GM12891 (cell line): ENCODE data around the gene ZNF248. TPM values are rescaled to one million over a fixed set of nuclear protein-coding genes. Genes with fewer than 3 reads are reported as not detected.

Source experiments
- DNase-seq: peaks from one replicate; pipeline ENCODE4 v3.0.0; 2011; ENCODE audit warnings: low spot score; ENCODE audit not compliant: insufficient read length
- FAIRE-seq: peaks from 2 replicates; lab custom pipeline; 2011; peaks lifted over from hg19 to GRCh38; lab: Jason Lieb, UNC
- PAX5 ChIP-seq: IDR thresholded peaks from 2 replicates; pipeline ENCODE4 v1.6.1; 2011; ENCODE audit warnings: low read length, moderate library complexity, mild to moderate bottlenecking; ENCODE audit not compliant: insufficient read depth, severe bottlenecking
- POLR2A ChIP-seq: IDR thresholded peaks from 2 replicates; pipeline ENCODE4 v1.6.1; 2011; ENCODE audit warnings: low read depth, low read length, control low read depth
- POLR2AphosphoS5 ChIP-seq: IDR thresholded peaks from 2 replicates; pipeline ENCODE4 v1.6.1; 2011; ENCODE audit warnings: low read depth, low read length, control low read depth
- POU2F2 ChIP-seq: IDR thresholded peaks from 2 replicates; pipeline ENCODE4 v1.6.1; 2011; ENCODE audit warnings: low read depth, mild to moderate bottlenecking, control low read depth, low read length, moderate library complexity
- SPI1 ChIP-seq: IDR thresholded peaks from 2 replicates; pipeline ENCODE4 v1.6.1; 2011; ENCODE audit warnings: low read depth, low read length, control low read depth
- TAF1 ChIP-seq: IDR thresholded peaks from 2 replicates; pipeline ENCODE4 v1.6.1; 2011; ENCODE audit warnings: low read depth, low read length, control low read depth
- polyA plus RNA-seq: library from polyadenylated mRNA; unstranded; fragments of >200 nt; gene quantifications from one replicate; pipeline ENCODE4 v1.2.1, GENCODE V29; 2012; ENCODE audit warnings: low read depth, missing spikeins, inconsistent platforms; ENCODE audit not compliant: missing spikeins

The ZNF248 gene
- 5.9 TPM for polyA plus RNA-seq

DNA sequence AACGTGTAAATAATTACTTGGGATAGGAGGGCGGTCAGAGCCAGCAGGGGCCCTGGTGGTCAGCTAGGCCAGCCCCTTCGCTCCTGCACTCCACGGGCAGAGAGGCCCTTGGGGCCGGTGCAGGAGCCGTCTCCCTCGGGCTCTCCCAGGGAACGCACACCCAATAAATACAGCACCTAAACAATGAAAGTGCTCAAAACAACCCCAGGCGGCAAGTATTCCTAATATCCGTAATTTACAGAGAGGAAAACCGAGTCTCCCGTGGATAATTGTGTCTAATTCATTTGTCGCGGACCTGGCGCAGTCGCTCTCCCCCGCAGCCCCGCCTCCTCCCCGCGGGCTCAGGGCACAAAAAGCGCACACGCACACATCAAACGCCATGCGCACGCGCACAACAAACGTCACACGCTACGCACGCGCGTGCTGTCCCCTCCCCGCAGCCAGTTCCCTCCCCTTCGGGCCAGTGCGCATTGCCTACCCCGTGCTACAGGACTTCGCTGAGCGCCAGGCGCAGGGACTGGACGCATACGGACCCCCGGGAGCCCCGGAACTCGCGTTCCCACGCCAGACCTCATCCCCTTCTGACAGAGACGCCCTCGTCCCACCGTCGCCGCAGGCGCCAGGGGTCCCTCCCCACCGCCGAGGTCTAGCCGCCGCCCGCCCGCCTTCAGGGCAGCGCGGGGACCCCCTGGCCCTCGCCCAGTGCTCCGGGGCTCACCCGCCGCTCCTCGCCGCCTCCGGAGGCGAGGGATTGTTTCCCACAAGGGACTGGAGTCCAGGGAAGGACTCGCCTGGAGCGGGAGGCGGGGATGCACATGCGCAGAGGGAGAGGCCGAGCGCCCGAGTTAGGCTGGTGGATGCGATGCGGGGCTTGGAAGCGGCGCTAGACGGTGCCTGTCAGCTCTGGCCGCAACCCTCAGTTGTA, at the start of gene ZNF248:
TSS of gene ZNF248 (minus strand) at position 324 of the 925 bp plus-strand sequence. CDS start 1,300 bp downstream, outside the sequence.
- FAIRE-seq (peak; percentile 100), DNase-seq (peak; percentile 81)
- TF ChIP-seq TAF1 (peak; percentile 95), PAX5 (no peak), POLR2A (peak; percentile 98), POU2F2 (peak; percentile 53; the same call in 1 of the 2 replicates), SPI1 (peak; percentile 50; the same call in 1 of the 2 replicates), POLR2AphosphoS5 (peak; percentile 98)

DNA sequence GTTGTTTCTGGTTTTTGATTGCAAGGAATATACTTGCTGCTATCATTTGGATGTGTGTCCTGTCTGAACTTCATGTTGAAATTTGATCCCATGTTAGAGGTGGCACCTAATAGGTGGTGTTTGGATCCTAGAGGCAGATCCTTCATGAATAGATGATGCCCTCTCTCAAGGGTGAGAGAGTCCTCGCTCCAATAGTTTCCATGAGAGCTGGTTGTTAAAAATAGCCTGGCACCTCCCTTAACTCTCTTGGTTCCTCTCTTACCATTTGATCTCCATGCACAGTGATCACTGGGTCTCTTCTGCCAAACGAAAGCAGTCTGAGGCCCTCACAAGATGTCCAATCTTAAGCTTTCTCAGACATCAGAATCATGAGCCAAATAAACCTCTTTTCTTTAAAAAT, 49.0 kb upstream of the ZNF248 start:
- FAIRE-seq = no peak
- no peak for DNase-seq
- TF ChIP-seq SPI1 (no peak), POLR2A (no peak), PAX5 (no peak), POLR2AphosphoS5 (no peak), TAF1 (no peak), POU2F2 (no peak)

DNA sequence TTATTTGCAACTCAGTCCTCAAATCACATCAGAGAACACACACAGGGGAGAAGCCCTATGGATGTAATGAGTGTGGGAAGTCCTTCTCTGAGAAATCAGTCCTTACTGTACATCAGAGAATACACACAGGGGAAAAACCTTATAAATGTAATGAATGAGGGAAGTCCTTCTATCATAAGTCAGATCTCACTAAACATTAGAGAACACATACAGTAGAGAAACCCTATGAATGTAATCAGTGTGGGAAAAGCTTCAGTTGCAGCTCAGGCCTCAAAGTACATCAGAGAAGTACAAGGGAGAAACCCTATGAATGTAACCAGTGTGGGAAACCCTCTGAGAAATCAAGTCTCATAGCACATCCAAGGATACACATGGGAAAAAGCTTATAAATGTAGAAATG, 39.0 kb upstream of the ZNF248 start:
- no peak for FAIRE-seq
- TF ChIP-seq PAX5 (no peak), TAF1 (no peak), POLR2A (no peak), SPI1 (no peak), POLR2AphosphoS5 (no peak), POU2F2 (no peak)
- no peak for DNase-seq

DNA sequence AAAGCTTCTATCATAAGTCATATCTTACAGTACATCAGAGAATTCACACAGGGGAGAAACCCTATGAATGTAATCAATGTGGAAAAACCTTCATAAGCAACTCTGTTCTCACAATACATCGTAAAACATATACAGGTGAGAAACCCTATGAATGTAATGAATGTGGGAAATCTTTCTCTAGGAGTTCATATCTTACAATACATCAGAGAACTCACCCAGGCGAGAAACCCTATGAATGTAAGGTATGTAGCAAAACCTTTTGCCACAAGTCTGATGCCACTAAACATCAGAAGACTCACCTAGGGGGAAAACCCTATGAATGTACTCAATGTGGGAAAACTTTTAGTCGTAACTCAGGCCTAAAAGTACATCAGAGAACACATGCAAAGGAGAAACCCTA, 38.3 kb upstream of the ZNF248 start:
- no peak for TF ChIP-seq PAX5
- FAIRE-seq (no peak), DNase-seq (no peak)

DNA sequence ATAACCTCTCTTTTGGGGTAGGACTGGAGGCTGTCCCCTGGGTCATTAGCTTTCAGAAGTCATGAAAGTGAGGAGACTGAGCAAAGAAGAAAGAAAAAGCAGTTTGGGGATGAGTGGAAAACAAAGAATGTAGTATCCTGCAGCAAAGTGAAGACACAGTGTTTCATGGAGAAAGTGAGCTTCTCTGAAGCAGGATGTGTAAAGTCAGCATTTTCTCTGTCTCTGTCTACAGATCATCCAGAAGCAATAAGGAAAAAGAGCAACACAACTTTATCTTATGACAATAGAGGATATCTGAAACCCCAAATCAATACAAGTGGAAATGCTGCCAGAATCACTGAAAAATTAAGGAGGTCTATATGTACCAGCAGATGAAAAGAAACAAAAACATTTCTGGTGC, 28.4 kb upstream of the ZNF248 start:
- DNase-seq (no peak), FAIRE-seq (no peak)
- TF ChIP-seq POLR2AphosphoS5 (no peak), POLR2A (no peak), POU2F2 (no peak), TAF1 (no peak), SPI1 (no peak), PAX5 (no peak)

DNA sequence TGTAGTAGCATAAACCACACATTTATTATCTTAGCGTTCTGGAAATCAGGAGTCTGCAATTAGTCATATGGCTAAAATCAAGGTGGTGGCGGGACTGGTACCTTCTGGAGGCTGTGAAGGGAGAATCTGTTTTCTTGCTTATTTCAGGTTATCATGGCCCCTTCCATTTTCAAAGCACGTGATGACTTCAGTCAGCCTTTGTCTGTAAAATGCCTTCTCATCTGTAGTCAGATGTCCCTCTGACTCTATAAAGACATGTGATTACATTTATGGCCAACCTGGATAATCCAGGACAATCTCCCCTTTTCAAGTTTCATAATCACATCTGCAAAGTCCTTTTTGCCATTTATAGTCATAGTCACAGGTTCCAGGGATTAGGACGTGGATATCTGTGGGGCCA, 15.5 kb upstream of the ZNF248 start:
- TF ChIP-seq POLR2A (no peak), POLR2AphosphoS5 (no peak), POU2F2 (no peak), SPI1 (no peak), TAF1 (no peak), PAX5 (no peak)
- DNase-seq = no peak
- no peak for FAIRE-seq

DNA sequence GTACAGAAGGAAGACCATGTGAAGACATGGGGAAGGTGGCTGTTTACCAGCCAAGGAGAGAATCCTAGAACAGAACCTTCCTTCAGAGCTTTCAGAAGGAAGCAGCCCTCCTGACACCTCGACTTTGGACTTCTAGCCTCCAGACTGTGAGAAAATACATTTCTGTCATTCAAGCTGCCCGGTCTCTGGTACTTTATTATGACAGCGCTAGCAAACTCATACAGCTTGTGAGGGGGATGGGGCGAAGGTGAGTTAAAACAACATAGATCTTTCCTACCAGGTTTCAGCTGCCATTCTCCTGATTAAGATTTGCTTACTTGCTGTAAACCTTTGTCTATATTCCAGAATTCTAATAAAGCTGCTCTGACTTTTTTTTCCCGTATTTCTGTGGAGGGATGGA, 14.9 kb upstream of the ZNF248 start:
- DNase-seq (no peak), FAIRE-seq (no peak)
- TF ChIP-seq PAX5 (no peak), SPI1 (no peak), TAF1 (no peak), POU2F2 (no peak), POLR2AphosphoS5 (no peak), POLR2A (no peak)

DNA sequence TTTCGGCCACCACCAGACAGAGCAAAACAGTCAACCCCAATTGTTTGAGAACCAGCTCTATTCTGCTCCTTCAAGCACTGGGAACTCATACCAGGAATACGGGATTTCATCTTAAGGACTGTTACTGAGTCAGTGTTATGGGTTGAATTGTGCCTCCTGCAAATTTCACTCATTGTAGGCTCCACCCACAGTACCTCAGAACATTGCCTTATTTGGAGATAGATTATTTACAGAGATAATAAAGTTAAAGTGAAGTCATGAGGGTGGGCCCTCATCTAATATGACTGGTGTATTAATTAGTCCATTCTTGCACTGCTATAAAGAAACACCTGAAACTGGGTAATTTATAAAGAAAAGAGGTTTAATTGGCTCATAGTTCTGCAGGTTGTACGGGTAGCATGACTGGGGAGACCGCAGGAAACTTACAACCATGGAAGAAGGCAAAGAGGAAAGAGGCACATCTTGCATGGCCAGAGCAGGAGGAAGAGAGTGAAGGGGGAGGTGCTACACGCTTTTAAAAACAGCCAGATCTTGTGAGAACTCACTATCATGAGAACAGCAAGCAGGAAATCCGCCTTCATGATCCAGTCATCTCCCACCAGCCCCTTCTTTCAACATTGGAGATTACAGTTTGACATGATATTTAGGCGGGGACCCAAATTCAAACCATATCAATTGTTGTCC, 14.3 kb upstream of the ZNF248 start:
- DNase-seq (no peak), FAIRE-seq (no peak)
- TF ChIP-seq SPI1 = no peak
- TF ChIP-seq POLR2AphosphoS5 = no peak
- no peak for TF ChIP-seq POU2F2
- TF ChIP-seq POLR2A = no peak
- TF ChIP-seq TAF1 = no peak
- TF ChIP-seq PAX5 = no peak

DNA sequence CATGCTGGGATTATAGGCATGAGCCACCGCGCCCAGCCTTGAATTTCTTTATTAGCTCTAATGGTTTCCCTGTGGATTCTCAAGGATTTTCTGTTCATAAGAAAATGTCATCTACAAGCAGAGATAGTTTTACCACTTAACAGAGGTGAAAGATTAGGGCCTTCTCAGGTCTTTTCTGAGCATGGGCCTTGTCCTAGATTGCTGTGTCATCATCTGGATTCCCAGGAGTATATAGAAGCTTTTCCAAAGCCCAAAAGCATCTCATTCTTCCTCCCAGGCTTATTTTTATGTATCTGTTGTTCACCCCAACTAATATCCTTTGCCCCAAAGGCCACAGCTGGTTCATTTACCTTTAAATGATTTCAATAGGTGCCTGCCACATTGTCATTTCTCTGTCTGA, 13.7 kb upstream of the ZNF248 start:
- DNase-seq (no peak), FAIRE-seq (no peak)
- TF ChIP-seq PAX5 (no peak), POU2F2 (no peak)
